Mucosa of descending colon (tissue), 3 donors: ENCODE data around the gene MFSD8. TPM values are rescaled to one million over a fixed set of nuclear protein-coding genes. Genes with fewer than 3 reads are reported as not detected.
"Not testable (repeated sequence)": the region's sequence is repeated elsewhere in the genome, so short reads cannot be mapped to it uniquely, and the experiment has no call there.

Source experiments
- ATAC-seq: fragments of 200-7000 bp; cut with Tn5 transposase; one replicate; pipeline ENCODE4 v1.9.1; 2020; ENCODE audit warnings: mild to moderate bottlenecking, moderate library complexity
- DNase-seq, 3 donors: peaks; one replicate each; pipeline ENCODE4 v3.0.0-alpha.2; 2020
- H3K36me3 ChIP-seq: fragments of 200-600 bp; one replicate; pipeline ENCODE4 v1.8.0; 2021; ENCODE audit warnings: low read depth, mild to moderate bottlenecking
- H3K4me1 ChIP-seq: fragments of 200-600 bp; one replicate; pipeline ENCODE4 v1.8.0; 2021; ENCODE audit warnings: low read depth, mild to moderate bottlenecking
- H3K4me3 ChIP-seq: fragments of 200-600 bp; one replicate; pipeline ENCODE4 v1.8.0; 2021; ENCODE audit warnings: mild to moderate bottlenecking
- H3K9me3 ChIP-seq: fragments of 200-600 bp; one replicate; pipeline ENCODE4 v1.8.0; 2021; ENCODE audit warnings: mild to moderate bottlenecking
- intact Hi-C, 2 donors: fragments of 100-400 bp; cut with DNase I in 1 of 2; cut with micrococcal nuclease in 1 of 2; formaldehyde crosslinking; loops; one replicate each; pipeline versions ENCODE4 v1.11.0 to v1.11.1; 2022; cut with DNase I, micrococcal nuclease
- total RNA-seq, 3 donors: library from RNA; stranded (reverse); fragmentation: NEBNext Ultra II Directional in 2 of 3; extraction: Animal tissue kit (Norgen Biotek cat#: 25700) in 2 of 3; gene quantifications; one replicate each; pipeline versions ENCODE4 v1.2.1 to v1.2.4, GENCODE V29; 2021 to 2023
- TF ChIP-seq, protein P1 (sequence below): fragments of 200-600 bp; IDR thresholded peaks from one replicate; pipeline ENCODE4 v1.8.0; 2022; ENCODE audit warnings: antibody characterized with exemption, mild to moderate bottlenecking
- donor health status: DM: no; HTN: no; CAD: no; lungs with moderate emphysema.
- donor health status: DM: no; HTN: no; CAD: no.
- donor health status: DM: no; HTN: yes; CAD: no.

The MFSD8 gene
- total RNA-seq, 3 donors from 2014 or later, result 24.6 to 30.6 (median 27.9) TPM

DNA sequence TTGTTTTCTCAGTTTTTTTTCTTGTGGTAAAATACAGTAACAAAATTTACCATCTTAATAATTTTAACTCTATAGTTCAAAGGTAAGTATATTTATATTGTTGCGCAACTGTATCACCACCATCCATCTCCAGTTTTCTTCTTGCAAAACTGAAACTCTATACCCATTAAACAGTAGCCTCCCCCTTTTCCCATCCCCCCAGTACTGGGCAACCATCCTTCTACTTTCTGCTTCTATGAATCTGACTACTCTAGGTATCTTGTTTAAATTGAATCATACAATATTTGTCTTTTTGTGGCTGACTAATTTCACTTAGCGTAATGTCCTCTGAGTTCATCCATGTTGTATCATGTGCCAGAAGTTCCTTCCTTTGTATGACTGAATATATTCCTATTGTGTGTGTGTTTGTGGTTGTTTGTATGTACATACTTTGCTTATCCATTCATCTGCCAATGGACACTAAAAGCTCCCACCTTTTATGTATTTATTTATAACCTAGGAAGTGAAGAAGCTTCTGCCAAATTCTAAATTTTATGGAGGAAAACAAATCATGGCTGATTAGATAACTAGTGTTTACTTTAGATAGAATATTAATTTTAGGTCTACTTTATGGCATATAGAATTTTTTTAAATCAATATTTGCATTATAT is 10.3 kb upstream of the MFSD8 start:
- H3K4me1 ChIP-seq, result no peaks in the 10 kb centered on the region
- ATAC-seq, result no peak
- H3K36me3 ChIP-seq, result no peaks in the 10 kb centered on the region
- no peak overlapping the region for H3K4me3 ChIP-seq
- TF ChIP-seq, protein P1, sequence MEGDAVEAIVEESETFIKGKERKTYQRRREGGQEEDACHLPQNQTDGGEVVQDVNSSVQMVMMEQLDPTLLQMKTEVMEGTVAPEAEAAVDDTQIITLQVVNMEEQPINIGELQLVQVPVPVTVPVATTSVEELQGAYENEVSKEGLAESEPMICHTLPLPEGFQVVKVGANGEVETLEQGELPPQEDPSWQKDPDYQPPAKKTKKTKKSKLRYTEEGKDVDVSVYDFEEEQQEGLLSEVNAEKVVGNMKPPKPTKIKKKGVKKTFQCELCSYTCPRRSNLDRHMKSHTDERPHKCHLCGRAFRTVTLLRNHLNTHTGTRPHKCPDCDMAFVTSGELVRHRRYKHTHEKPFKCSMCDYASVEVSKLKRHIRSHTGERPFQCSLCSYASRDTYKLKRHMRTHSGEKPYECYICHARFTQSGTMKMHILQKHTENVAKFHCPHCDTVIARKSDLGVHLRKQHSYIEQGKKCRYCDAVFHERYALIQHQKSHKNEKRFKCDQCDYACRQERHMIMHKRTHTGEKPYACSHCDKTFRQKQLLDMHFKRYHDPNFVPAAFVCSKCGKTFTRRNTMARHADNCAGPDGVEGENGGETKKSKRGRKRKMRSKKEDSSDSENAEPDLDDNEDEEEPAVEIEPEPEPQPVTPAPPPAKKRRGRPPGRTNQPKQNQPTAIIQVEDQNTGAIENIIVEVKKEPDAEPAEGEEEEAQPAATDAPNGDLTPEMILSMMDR, result no peak
- DNase-seq, result no peak
- intact Hi-C loops, result no loop called here
- no peaks in the 10 kb centered on the region for H3K9me3 ChIP-seq

DNA sequence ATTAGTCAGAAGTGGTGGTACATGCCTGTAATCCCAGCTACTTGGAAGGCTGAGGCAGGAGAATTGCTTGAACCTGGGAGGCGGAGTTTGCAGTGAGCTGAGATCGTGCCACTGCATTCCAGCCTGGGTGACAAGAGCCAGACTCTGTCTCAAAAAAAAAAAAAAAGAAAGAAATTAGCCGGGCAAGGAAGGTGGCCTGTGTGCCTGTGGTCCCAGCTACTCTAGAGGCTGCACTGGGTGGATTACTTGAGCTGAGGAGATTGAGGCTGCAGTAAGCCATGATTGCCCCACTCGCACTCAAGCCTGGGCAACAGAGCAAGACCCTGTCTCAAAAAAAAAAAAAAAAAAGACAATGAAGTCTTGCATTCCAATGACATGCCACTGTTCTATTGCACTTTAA is 6.0 kb upstream of the MFSD8 start:
- H3K4me3 ChIP-seq, H3K36me3 ChIP-seq, H3K4me1 ChIP-seq, DNase-seq, ATAC-seq, intact Hi-C loops, H3K9me3 ChIP-seq: not testable (repeated sequence)

DNA sequence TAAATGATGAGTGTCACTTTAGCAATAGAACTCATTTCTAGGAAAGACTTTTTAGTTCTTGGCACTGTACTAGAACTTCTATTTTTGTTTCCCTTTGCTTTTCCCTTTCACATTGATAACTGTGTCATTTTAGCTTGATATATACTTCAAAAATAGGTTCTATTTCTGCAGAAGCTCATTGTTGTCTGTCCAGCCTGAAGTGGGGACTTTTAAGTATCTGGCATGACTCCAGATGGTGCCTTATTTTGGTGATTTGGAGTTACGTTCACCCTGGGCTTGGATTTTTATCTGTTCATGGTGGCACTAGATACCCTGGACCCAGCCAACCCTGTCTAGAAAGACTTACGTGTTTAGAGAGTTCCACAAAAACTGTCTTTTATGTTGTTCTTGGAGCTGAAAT is 3.6 kb upstream of the MFSD8 start:
- peaks cover 5% of the 10 kb centered on the region for H3K36me3 ChIP-seq
- DNase-seq (no peak), ATAC-seq (no peak)
- intact Hi-C loops, result no loop called here
- H3K4me1 ChIP-seq, result no peaks in the 10 kb centered on the region
- no peaks in the 10 kb centered on the region for H3K9me3 ChIP-seq
- TF ChIP-seq, protein P1, result no peak
- H3K4me3 ChIP-seq, result no peak overlapping the region

DNA sequence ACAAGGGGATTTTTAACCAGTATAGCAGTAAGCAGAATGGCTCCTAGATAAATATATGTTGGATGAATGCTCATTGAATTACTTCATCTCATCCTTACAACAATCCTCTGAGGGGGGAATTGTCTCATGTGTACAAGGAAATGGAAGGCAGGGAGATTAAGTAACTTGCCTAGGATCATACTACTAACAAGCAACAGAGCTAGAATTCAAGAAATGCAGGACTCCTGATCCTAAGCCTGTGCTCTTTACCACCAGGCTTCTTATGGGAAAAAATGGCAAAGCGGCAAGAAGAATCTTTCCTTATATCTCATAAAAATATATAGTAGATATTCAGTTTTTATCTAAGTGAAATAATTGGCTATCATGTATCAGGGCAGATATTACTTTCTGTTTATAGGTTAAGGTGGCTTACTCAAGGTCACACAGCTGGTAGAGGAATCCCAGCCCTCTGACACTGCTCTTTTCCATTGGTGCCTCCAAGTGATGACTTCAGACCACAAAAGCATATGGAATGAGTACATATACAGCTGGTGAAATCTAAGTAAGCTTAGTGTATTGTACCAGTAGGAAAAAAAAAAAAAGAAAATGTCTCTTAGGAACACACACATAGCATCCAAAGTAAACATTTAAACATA is 2.3 kb upstream of the MFSD8 start:
- intact Hi-C loops, result no loop called here
- H3K4me1 ChIP-seq, result no peaks in the 10 kb centered on the region
- no peak for ATAC-seq
- TF ChIP-seq, protein P1, result no peak
- peaks cover 5% of the 10 kb centered on the region for H3K36me3 ChIP-seq
- H3K4me3 ChIP-seq, result no peak overlapping the region
- DNase-seq, result no peak
- H3K9me3 ChIP-seq, result no peaks in the 10 kb centered on the region

DNA sequence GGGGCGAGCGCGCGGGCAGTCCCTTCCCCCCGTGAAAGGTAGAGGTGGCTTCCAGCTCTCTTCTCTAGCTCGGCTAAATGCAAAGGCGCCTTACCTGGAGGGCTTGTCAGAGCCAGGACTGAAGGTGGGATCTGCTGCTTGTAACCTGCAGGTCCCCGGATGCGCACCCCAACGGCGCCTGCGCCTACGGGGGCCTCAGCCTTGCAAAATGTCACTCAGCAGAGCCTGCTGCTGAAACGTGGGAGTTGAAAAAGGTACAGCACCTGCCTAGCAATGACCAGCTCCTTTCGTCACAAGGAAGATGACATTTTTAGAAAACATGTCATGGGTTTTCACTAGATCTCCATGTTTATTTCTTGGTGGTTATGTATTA is 816 bp upstream of the MFSD8 start:
- Histone ChIP-seq H3K36me3 (peaks cover 5% of the 10 kb centered on the region), H3K4me1 (no peaks in the 10 kb centered on the region), H3K9me3 (no peaks in the 10 kb centered on the region), H3K4me3 (peak overlapping the region; percentile 90)
- DNase-seq (peak in 2 of 3 donors; percentile 64 to 81), ATAC-seq (peak; percentile 46)
- intact Hi-C loops, result no loop called here
- TF ChIP-seq, protein P1, result no peak

DNA sequence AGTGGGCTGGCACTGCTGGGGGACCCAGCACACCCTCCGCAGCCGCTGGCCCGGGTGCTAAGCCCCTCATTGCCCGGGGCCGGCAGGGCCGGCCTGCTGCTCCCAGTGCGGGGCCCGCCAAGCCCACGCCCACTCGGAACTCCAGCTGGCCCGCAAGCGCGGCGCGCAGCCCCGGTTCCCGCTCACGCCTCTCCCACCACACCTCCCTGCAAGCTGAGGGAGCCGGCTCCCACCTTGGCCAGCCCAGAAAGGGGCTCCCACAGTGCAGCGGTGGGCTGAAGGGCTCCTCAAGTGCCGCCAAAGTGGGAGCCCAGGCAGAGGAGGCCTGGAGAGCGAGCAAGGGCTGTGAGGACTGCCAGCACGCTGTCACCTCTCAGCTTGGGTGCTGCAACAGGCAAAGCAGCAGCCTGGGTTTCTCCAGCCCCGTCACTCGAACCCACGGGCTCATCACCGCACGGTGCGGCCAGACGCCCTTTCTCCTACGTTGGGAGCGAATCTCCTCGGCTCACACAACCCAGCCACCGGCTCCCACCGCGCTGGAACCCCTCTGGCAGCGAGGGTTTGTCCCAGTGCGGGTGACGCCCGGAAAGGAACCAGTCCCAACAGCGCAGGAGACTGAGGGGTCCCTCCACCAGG is 429 bp downstream of the MFSD8 start:
- peak in 1 of 3 donors; percentile 68 for DNase-seq

DNA sequence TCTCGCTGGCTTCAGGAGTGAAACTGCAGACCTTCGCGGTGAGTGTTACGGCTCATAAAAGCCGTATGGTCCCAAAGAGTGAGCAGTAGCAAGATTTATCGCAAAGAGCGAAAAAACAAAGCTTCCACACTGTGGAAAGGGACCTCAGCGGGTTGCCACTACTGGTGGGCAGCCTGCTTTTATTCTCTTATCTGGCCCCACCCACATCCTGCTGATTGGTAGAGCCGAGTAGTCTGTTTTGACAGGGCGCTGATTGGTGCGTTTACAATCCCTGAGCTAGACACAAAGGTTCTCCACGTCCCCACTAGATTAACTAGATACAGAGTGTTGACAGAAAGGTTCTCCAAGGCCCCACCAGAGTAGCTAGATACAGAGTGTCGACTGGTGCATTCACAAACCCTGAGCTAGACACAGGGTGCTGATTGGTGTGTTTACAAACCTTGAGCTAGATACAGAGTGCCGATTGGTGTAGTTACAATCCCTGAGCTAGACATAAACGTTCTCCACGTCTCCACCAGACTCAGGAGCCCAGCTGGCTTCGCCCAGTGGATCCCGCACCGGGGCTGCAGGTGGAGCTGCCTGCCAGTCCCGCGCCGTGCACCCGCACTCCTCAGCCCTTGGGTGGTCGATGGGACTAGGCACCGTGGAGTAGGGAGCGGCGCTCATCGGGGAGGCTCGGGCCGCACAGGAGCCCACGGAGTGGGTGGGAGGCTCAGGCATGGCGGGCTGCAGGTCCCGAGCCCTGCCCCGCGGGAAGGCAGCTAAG is 1.2 kb downstream of the MFSD8 start:
- H3K4me1 ChIP-seq, ATAC-seq, H3K36me3 ChIP-seq, H3K9me3 ChIP-seq, intact Hi-C loops: not testable (repeated sequence)
- peak; percentile 20 to 61 (median 42) for DNase-seq
- H3K4me3 ChIP-seq, result peak overlapping the region; percentile 90

More for the DNA sequence above, 429 bp downstream of the MFSD8 start:
- H3K9me3 ChIP-seq, H3K36me3 ChIP-seq, intact Hi-C loops, H3K4me1 ChIP-seq: not testable (repeated sequence)
- peak overlapping the region; percentile 90 for H3K4me3 ChIP-seq
- peak; percentile 20 for ATAC-seq
